CD14-positive monocyte (primary cell): ENCODE results near the gene SLC26A2. TPM values are rescaled to one million over a fixed set of nuclear protein-coding genes. Genes with fewer than 3 reads are reported as not detected.

Experiments used
- DNase-seq, 3 donors: peaks; one replicate each; pipeline ENCODE4 v3.0.0-alpha.2; 2011 to 2022
- H2AFZ ChIP-seq: 2 replicates; pipeline ENCODE4 v1.6.0; 2012; ENCODE audit warnings: mild to moderate bottlenecking, low read depth, low read length, inconsistent platforms; ENCODE audit not compliant: insufficient read depth, poor library complexity, severe bottlenecking
- H3K27ac ChIP-seq, 2 donors: 1 replicate in 1 of 2; 2 replicates in 1 of 2; pipeline ENCODE4 v1.5.1; 2012 to 2013; ENCODE audit warnings: low read length in 2 of 2, control low read depth in 1 of 2, inconsistent platforms in 1 of 2, low read depth in 1 of 2, mild to moderate bottlenecking in 1 of 2
- H3K27me3 ChIP-seq, 2 donors: one replicate each; pipeline versions ENCODE4 v1.6.0 to v1.6.1; 2011 to 2013; ENCODE audit warnings: low read length in 2 of 2; ENCODE audit not compliant: control insufficient read depth in 2 of 2, insufficient read depth in 2 of 2
- H3K36me3 ChIP-seq, 2 donors: replicated peaks in 1 of 2; 1 replicate in 1 of 2; 2 replicates in 1 of 2; pipeline versions ENCODE4 v1.5.1 to v1.6.1; 2012 to 2013; ENCODE audit warnings: low read length in 2 of 2, control low read depth in 1 of 2, inconsistent platforms in 1 of 2, mild to moderate bottlenecking in 1 of 2; ENCODE audit not compliant: insufficient read depth in 2 of 2, control insufficient read depth in 1 of 2
- H3K4me1 ChIP-seq, 2 donors: 1 replicate in 1 of 2; 2 replicates in 1 of 2; pipeline versions ENCODE4 v1.5.1 to v1.6.1; 2012 to 2013; ENCODE audit warnings: low read length in 2 of 2, control low read depth in 1 of 2, inconsistent platforms in 1 of 2, mild to moderate bottlenecking in 1 of 2, moderate library complexity in 1 of 2; ENCODE audit not compliant: insufficient read depth in 2 of 2, control insufficient read depth in 1 of 2
- H3K4me2 ChIP-seq: replicated peaks from 2 replicates; pipeline ENCODE3; 2012; ENCODE audit warnings: low read length, moderate library complexity, mild to moderate bottlenecking; ENCODE audit not compliant: poor library complexity, severe bottlenecking; ENCODE audit errors: extremely low read depth
- H3K4me3 ChIP-seq, 3 experiments: fragments of 200-600 bp in 1 of 3; sonication (generic) in 1 of 3; replicated peaks in 1 of 3; 1 replicate in 2 of 3; 2 replicates in 1 of 3; pipeline ENCODE4 v1.5.1; 2011 to 2013; ENCODE audit warnings: low read length in 3 of 3, mild to moderate bottlenecking in 3 of 3, control low read depth in 2 of 3, low read depth in 2 of 3, inconsistent platforms in 1 of 3, moderate library complexity in 1 of 3
- H3K79me2 ChIP-seq: 2 replicates; pipeline ENCODE4 v1.6.0; 2012; ENCODE audit warnings: mild to moderate bottlenecking, control low read depth, inconsistent platforms, low read length, moderate library complexity; ENCODE audit not compliant: insufficient read depth
- H3K9ac ChIP-seq: 2 replicates; pipeline ENCODE4 v1.6.0; 2017; ENCODE audit warnings: low read length, mild to moderate bottlenecking; ENCODE audit not compliant: insufficient read depth, poor library complexity, severe bottlenecking
- H3K9me3 ChIP-seq, 2 donors: replicated peaks in 1 of 2; 1 replicate in 1 of 2; 2 replicates in 1 of 2; pipeline versions ENCODE4 v1.5.1 to v1.6.1; 2012 to 2013; ENCODE audit warnings: low read length in 2 of 2, control low read depth in 1 of 2; ENCODE audit not compliant: control insufficient read depth in 1 of 2, insufficient read depth in 1 of 2
- H4K20me1 ChIP-seq: 2 replicates; pipeline ENCODE4 v1.6.0; 2012; ENCODE audit warnings: mild to moderate bottlenecking, low read length, control low read depth, moderate library complexity; ENCODE audit not compliant: insufficient read depth
- H3K27ac Mint-ChIP-seq, 7 donors: one replicate each; pipeline ENCODE4 v1.8.0; 2020; ENCODE audit warnings: mild to moderate bottlenecking in 7 of 7, mixed read lengths in 7 of 7, moderate library complexity in 6 of 7, inconsistent platforms in 2 of 7
- H3K27me3 Mint-ChIP-seq, 3 donors: one replicate each; pipeline ENCODE4 v1.8.0; 2021 to 2022; ENCODE audit warnings: low read depth in 3 of 3, mild to moderate bottlenecking in 3 of 3, mixed read lengths in 3 of 3, moderate library complexity in 3 of 3, inconsistent platforms in 1 of 3
- H3K36me3 Mint-ChIP-seq, 2 donors: one replicate each; pipeline ENCODE4 v1.8.0; 2020; ENCODE audit warnings: mixed read lengths in 2 of 2, inconsistent platforms in 1 of 2, mild to moderate bottlenecking in 1 of 2
- H3K4me1 Mint-ChIP-seq: one replicate; pipeline ENCODE4 v1.8.0; 2020; ENCODE audit warnings: mild to moderate bottlenecking, mixed read lengths
- H3K4me3 Mint-ChIP-seq, 2 donors: one replicate each; pipeline ENCODE4 v1.8.0; 2020; ENCODE audit warnings: mild to moderate bottlenecking in 2 of 2, mixed read lengths in 2 of 2, moderate library complexity in 1 of 2
- H3K9me3 Mint-ChIP-seq, 7 donors: one replicate each; pipeline ENCODE4 v1.8.0; 2020 to 2022; ENCODE audit warnings: mixed read lengths in 7 of 7, mild to moderate bottlenecking in 6 of 7, moderate library complexity in 6 of 7, inconsistent platforms in 2 of 7
- whole genome bisulfite sequencing: methylation state at CpG from one replicate; pipeline ENCODE4 v1.1.5; 2013; ENCODE audit warnings: missing lambda C conversion rate; ENCODE audit not compliant: insufficient coverage; 5-methylcytosine and 5-hydroxymethylcytosine counted together
- intact Hi-C, 2 donors: fragments of 100-400 bp; cut with micrococcal nuclease; formaldehyde crosslinking; loops; one replicate each; pipeline versions ENCODE4 v1.15.0 to v1.15.1; 2023
- polyA plus RNA-seq, 3 donors: library from polyadenylated mRNA; depleted of rRNA in 1 of 3; unstranded in 2 of 3; stranded (reverse) in 1 of 3; fragments of 300-500 nt in 2 of 3; fragments of >200 nt in 1 of 3; fragmentation: Illumina TruSeq in 2 of 3; gene quantifications; 1 replicate in 2 of 3; 2 replicates in 1 of 3; pipeline ENCODE4 v1.2.3, GENCODE V29; 2012 to 2021
- TF ChIP-seq, protein P1 (sequence below): fragments of 200-600 bp; IDR thresholded peaks from one replicate; pipeline ENCODE4 v1.8.0; 2022; ENCODE audit warnings: antibody characterized with exemption, mild to moderate bottlenecking

SLC26A2 gene
- polyA plus RNA-seq, 3 donors = 1.9 to 3.6 (median 3.1) TPM

DNA sequence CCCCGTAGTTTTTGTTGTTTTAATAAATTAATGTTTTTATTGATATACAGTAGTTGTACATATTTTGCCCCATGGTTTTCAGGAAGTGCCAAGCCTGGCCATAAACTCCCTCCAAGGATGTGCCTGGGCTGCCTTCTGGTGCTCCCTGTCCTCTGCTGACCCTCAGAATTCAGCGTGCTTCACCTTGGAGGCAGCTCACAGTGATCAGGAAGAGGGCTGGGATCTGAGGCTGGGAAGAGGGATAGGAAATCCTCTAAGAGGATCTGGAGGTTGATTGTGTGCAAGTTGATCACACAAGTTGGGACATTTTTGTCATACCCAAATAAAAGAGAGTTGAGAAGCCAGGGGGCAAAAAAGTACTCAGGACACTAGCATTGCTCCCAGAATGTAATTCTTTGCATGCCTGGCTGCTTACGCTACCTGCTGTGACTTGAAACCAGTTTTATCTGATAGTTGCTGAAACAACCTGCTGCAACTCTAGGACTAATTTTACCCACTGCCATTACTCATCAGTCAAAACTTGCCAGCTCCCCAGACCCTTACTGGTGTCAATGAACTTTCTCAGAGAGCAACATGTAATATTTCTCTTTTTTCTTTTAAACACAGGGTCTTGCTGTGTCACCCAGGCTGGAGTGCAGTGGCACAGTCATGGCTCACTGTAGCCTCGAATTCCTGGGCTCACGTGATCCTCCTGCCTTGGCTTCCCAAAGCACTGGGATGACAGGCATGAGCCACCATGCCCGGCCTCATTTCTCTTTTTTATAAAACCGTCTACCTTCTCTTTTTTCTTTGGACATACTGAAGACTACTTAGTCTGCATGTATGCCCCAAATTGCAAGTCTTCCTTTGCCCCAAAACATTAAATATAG is 44.9 kb upstream of the SLC26A2 start:
- peak overlapping the region in 1 of 7 donors; percentile 20 for H3K27ac Mint-ChIP-seq
- no peaks in the 10 kb centered on the region for H3K9me3 Mint-ChIP-seq
- H3K9me3 ChIP-seq = no peaks in the 10 kb centered on the region

GRCh38 chr5:149916334-149917072 is 44.1 kb upstream of the SLC26A2 start:
- Histone ChIP-seq H3K4me2 (no peak overlapping the region), H3K9me3 (no peaks in the 10 kb centered on the region), H4K20me1 (no peaks in the 10 kb centered on the region), H3K27me3 (no peaks in the 10 kb centered on the region), H3K9ac (no peak overlapping the region), H3K4me1 (no peaks in the 10 kb centered on the region), H3K27ac (no peak overlapping the region), H3K79me2 (no peaks in the 10 kb centered on the region), H3K4me3 (no peak overlapping the region), H2AFZ (no peak overlapping the region), H3K36me3 (no peaks in the 10 kb centered on the region)
- TF ChIP-seq, protein P1, sequence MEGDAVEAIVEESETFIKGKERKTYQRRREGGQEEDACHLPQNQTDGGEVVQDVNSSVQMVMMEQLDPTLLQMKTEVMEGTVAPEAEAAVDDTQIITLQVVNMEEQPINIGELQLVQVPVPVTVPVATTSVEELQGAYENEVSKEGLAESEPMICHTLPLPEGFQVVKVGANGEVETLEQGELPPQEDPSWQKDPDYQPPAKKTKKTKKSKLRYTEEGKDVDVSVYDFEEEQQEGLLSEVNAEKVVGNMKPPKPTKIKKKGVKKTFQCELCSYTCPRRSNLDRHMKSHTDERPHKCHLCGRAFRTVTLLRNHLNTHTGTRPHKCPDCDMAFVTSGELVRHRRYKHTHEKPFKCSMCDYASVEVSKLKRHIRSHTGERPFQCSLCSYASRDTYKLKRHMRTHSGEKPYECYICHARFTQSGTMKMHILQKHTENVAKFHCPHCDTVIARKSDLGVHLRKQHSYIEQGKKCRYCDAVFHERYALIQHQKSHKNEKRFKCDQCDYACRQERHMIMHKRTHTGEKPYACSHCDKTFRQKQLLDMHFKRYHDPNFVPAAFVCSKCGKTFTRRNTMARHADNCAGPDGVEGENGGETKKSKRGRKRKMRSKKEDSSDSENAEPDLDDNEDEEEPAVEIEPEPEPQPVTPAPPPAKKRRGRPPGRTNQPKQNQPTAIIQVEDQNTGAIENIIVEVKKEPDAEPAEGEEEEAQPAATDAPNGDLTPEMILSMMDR = no peak
- no peaks in the 10 kb centered on the region for H3K9me3 Mint-ChIP-seq
- no peak for DNase-seq
- intact Hi-C loops = no loop called here
- H3K27ac Mint-ChIP-seq = no peak overlapping the region
- peaks cover 10% of the 10 kb centered on the region for H3K4me1 Mint-ChIP-seq
- H3K4me3 Mint-ChIP-seq = no peak overlapping the region
- peaks cover 0 to 8% (median 0%) of the 10 kb centered on the region in 3 donors for H3K27me3 Mint-ChIP-seq
- H3K36me3 Mint-ChIP-seq = no peaks in the 10 kb centered on the region
- WGBS = 86% methylated on average over 5 of the region's 7 CpGs

More for the DNA sequence above, 44.9 kb upstream of the SLC26A2 start:
- Histone ChIP-seq H3K4me3 (no peak overlapping the region), H3K36me3 (no peaks in the 10 kb centered on the region), H3K27ac (no peak overlapping the region), H3K4me2 (no peak overlapping the region), H4K20me1 (no peaks in the 10 kb centered on the region), H2AFZ (no peak overlapping the region), H3K27me3 (no peaks in the 10 kb centered on the region), H3K4me1 (no peaks in the 10 kb centered on the region), H3K79me2 (no peaks in the 10 kb centered on the region), H3K9ac (no peak overlapping the region)
- intact Hi-C loops = no loop called here
- peaks cover 10% of the 10 kb centered on the region for H3K4me1 Mint-ChIP-seq
- TF ChIP-seq, protein P1 = no peak
- DNase-seq = no peak
- no peaks in the 10 kb centered on the region for H3K36me3 Mint-ChIP-seq
- H3K4me3 Mint-ChIP-seq = no peak overlapping the region
- H3K27me3 Mint-ChIP-seq = peaks cover 0 to 8% (median 0%) of the 10 kb centered on the region in 3 donors
- 96% methylated on average over 3 of the region's 7 CpGs for WGBS
